ENCODE results near the gene KCNK4.

- TF ChIP-seq CTCF (conservative IDR thresholded peaks at IDR 0.05; ENCODE audit: low read depth, low read length) (no peak), EZH2 (IDR thresholded peaks at IDR 0.05; ENCODE audit: borderline replicate concordance, low read depth, low read length, poor library complexity, severe bottlenecking) (no peak)
Measured at GRCh38 chr11:64289002-64289564, 2.0 kb upstream of the KCNK4 start.

All from A673 (cell line).